SHP77 (cell line): ENCODE results near the gene NAT8.
"Not testable (repeated sequence)": the region's sequence is repeated elsewhere in the genome, so short reads cannot be mapped to it uniquely, and the experiment has no call there.

ENCODE experiments used
- DNase-seq, 2 experiments: peaks; one replicate each; lab custom pipeline; 2025; lab: John Stamatoyannopoulos, UW

NAT8 gene

DNA sequence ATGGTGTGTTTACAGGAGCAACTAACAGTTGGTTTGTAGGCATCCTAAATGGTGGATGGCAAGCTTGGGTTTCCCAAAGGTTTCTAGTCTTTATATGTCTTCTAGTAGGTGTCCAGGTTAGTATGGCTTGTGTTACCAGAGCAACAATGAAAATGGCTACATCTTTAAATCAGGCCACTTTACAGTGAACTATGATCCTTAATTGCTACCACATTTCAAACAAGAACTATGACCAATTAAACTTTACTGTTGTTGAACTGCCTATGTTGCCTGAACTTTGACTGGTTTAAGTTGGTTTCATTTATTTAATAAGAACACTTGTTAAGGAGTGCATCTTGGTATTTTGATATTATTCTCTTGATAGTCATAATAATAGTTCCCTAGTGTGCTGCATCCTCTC, 5.2 kb downstream of the NAT8 start:
- not testable (repeated sequence) for DNase-seq

DNA sequence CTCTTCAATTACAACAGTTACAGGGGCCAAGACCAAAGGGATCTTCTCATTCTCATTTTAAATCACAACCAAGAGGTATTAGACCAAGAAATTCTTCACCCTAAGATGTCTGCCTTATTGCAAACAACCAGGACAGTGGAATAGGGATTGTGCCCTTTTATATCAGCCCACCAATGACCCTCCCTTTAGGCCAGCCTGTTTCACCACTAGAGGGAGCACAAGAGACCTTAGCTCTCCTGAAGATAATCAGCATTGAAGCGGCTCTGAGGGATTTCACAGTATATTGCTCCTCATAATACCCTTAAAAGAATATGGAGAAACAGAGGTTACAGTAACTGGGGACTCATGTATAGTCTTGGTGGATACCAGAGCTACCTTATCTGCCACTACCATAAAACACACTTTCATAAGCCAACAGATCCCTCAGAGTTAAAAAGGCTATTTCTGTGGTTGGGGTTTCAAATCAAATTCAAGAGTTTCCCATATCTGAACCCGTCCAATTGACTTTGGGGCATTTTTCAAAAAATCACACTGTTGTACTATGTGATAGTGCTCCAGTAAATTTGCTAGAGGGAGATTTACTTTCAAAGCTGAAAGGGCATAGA, 11.5 kb downstream of the NAT8 start:
- not testable (repeated sequence) for DNase-seq

GRCh38 chr2:73628493-73628892, 13.7 kb downstream of the NAT8 start:
- not testable (repeated sequence) for DNase-seq

GRCh38 chr2:73626237-73626636, 16.0 kb downstream of the NAT8 start:
- DNase-seq = not testable (repeated sequence)

DNA sequence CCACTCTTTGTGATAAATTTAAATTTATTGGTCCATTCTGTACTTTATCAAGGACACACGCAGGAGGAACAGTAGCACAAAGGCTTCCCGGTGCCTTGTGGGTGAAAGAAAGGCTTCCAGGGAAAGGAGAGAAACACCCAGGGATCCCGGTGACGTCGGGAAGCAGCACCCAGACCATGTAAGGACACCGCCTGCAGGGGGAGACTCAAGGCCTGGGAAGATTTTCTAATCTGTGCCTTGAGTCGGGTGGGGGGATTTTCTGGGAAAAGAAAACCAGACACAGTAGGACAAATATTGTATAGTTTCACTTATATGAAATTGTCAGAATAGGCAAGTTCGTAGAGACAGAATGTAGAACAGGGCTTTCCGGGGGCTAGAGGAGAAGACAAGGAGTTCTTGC, 17.6 kb downstream of the NAT8 start:
- not testable (repeated sequence) for DNase-seq

GRCh38 chr2:73624036-73624435, 18.2 kb downstream of the NAT8 start:
- DNase-seq = not testable (repeated sequence)

GRCh38 chr2:73619925-73620324, 22.3 kb downstream of the NAT8 start:
- not testable (repeated sequence) for DNase-seq

DNA sequence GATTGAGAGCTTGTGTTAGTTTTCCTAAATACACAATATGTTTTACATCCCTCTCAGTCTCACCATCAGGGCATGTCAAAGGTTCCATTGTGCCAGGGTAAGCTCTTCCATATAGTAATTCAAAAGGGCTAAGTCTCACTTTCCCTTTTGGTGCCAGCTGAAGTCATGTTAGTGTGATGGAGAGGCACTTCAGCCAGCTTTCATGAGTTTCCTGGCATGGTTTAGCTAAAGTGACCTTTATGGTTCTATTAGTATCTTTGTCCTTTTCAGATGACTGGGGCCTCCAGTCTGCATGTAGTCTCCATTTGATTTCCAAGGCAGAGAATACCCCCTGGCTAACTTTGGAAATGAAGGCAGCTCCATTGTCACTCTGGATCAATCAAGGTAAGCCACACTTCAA, 27.2 kb downstream of the NAT8 start:
- DNase-seq = no peak

DNA sequence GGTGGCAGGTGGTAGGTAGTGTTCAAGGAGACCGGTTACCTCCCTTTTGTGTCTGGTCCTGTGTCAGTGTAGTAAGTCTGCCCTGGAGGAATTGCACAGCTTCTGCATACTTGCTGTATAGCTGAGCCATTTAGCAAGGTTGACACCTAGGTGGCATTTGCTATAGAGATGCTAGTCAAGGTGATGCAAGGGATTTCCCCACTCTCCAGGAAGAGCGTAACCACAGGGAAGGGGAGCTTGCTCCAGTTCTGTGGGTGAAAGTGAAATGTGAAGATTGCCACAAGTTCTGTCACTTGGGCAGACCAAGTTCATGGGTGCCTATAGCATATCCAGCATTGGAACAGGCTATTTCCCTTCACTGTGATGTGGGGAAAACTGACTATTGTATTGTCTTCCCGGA, 28.1 kb downstream of the NAT8 start:
- no peak for DNase-seq

- no peak for DNase-seq
These were observed 30.4 kb downstream of the NAT8 start for GRCh38 chr2:73611867-73612266.

DNA sequence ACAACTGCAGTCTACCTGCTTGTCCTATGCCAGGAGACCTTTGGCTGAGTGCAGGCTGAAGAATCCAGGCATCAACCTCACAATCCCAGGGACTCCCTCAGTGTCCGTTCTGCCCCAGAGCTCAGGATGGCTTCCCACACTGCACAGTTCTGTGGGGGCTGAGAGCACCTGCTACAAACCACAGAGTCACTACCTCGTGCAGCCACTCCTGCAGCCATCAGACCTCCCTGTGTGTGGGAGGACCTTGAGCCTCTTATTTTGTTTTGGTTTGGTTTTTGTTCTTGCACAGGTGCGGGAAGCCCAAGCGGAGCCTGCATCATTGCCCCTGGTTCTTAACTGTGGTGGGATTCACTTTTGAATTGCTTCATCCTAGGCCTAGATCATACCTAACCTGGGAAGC, 31.0 kb downstream of the NAT8 start:
- DNase-seq = no peak

DNA sequence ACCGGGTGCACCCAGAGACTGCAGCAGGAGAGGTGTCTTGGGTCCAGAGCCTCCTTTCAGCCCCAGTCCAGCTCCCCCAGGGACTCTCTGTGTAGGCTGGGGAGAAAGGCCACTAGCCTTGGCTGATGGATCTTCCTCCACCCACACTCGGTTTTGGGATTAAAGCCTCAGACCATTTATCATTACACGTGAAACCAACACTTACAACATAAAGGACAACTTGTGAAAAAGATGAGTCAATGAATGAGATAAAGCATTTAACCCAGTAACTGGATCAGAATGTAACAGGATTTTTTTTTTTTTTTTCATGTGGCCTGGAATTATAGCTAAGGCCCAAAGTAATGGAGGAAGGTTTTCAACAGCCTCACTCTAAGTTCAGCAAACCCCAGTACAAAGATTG, 32.1 kb downstream of the NAT8 start:
- DNase-seq = no peak

GRCh38 chr2:73604589-73604988, 37.6 kb downstream of the NAT8 start:
- DNase-seq = not testable (repeated sequence)

GRCh38 chr2:73603099-73603588, 39.1 kb downstream of the NAT8 start:
- not testable (repeated sequence) for DNase-seq

GRCh38 chr2:73601780-73602179, 40.4 kb downstream of the NAT8 start:
- DNase-seq = no peak

GRCh38 chr2:73594251-73594650, 48.0 kb downstream of the NAT8 start:
- no peak for DNase-seq

GRCh38 chr2:73593680-73594079, 48.5 kb downstream of the NAT8 start:
- no peak for DNase-seq
